ENCODE measurements around the gene NDST4.

Gene NDST4

DNA sequence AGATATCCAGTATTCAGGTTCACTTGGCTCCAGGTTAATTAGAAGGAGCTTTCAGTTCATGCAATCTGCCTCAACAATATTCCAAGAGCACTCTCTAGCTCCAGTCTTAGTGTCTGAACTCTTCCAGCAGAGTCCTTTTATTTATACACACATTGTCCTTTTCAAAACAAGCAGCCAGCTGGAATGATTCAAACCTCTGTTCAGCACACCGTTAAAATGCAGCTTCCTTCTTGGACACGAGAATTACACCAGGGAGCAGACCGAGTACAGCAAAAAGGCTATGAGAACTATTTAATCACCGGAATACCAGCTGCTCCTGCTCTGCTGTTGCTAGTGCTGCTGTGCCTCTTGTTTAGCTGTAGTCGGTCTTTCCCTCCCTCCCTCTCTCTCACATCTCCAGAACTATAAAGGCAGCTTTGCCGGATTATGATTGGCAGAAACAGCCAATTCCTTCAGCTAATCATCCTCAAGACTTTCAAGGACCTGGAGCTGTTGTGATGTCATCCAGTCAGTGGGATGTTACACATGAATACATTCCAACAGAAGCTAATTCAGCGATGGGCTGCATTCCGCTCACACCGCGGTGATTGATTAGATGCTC is at the start of gene NDST4:
TSS of gene NDST4 (minus strand) at position 115 of the 601 bp plus-strand sequence. CDS start 36,584 bp downstream, outside the sequence.
- Histone ChIP-seq H3K27me3 (ENCODE audit: control insufficient read depth in 1 of 2, insufficient read depth in 2 of 2, low read length in 2 of 2) (no peaks in the 10 kb centered on the region), H3K9ac (ENCODE audit: low read length) (no peak within 1 kb of the TSS), H3K4me1 (ENCODE audit: insufficient read depth, low read length) (no peaks in the 10 kb centered on the region), H3K4me3 (ENCODE audit: low read depth in 1 of 2, low read length in 2 of 2) (peak within 1 kb of the TSS in 1 of 2 donors; percentile 41), H3K9me3 (ENCODE audit: low read length) (no peaks in the 10 kb centered on the region), H3K36me3 (ENCODE audit: insufficient read depth, low read length) (no peaks in the 10 kb centered on the region), H3K27ac (ENCODE audit: low read depth, low read length) (no peak within 1 kb of the TSS)

GRCh38 chr4:115159141-115159540 is 45.7 kb upstream of the NDST4 start:
- no peaks in the 10 kb centered on the region for H3K27me3 ChIP-seq (ENCODE audit: control insufficient read depth in 1 of 2, insufficient read depth in 2 of 2, low read length in 2 of 2)
- H3K36me3 ChIP-seq (ENCODE audit: insufficient read depth, low read length) = no peaks in the 10 kb centered on the region
- H3K27ac ChIP-seq (ENCODE audit: low read depth, low read length) = no peak overlapping the region
- H3K9me3 ChIP-seq (ENCODE audit: low read length) = no peaks in the 10 kb centered on the region
- H3K9ac ChIP-seq (ENCODE audit: low read length) = no peak overlapping the region
- H3K4me1 ChIP-seq (ENCODE audit: insufficient read depth, low read length) = no peaks in the 10 kb centered on the region
- no peak overlapping the region for H3K4me3 ChIP-seq (ENCODE audit: low read depth in 1 of 2, low read length in 2 of 2)

- no peaks in the 10 kb centered on the region for H3K27me3 ChIP-seq (ENCODE audit: control insufficient read depth in 1 of 2, insufficient read depth in 2 of 2, low read length in 2 of 2)
These were observed 44.9 kb upstream of the NDST4 start for GRCh38 chr4:115158296-115158695.

GRCh38 chr4:115154826-115155225 is 41.4 kb upstream of the NDST4 start:
- Histone ChIP-seq H3K27ac (ENCODE audit: low read depth, low read length) (no peak overlapping the region), H3K9ac (ENCODE audit: low read length) (no peak overlapping the region), H3K4me3 (ENCODE audit: low read depth in 1 of 2, low read length in 2 of 2) (no peak overlapping the region), H3K9me3 (ENCODE audit: low read length) (no peaks in the 10 kb centered on the region), H3K27me3 (ENCODE audit: control insufficient read depth in 1 of 2, insufficient read depth in 2 of 2, low read length in 2 of 2) (no peaks in the 10 kb centered on the region), H3K36me3 (ENCODE audit: insufficient read depth, low read length) (no peaks in the 10 kb centered on the region), H3K4me1 (ENCODE audit: insufficient read depth, low read length) (no peaks in the 10 kb centered on the region)

More at GRCh38 chr4:115158296-115158695, 44.9 kb upstream of the NDST4 start:
- Histone ChIP-seq H3K4me3 (ENCODE audit: low read depth in 1 of 2, low read length in 2 of 2) (no peak overlapping the region), H3K9me3 (ENCODE audit: low read length) (no peaks in the 10 kb centered on the region), H3K9ac (ENCODE audit: low read length) (no peak overlapping the region), H3K27ac (ENCODE audit: low read depth, low read length) (no peak overlapping the region), H3K4me1 (ENCODE audit: insufficient read depth, low read length) (no peaks in the 10 kb centered on the region), H3K36me3 (ENCODE audit: insufficient read depth, low read length) (no peaks in the 10 kb centered on the region)

DNA sequence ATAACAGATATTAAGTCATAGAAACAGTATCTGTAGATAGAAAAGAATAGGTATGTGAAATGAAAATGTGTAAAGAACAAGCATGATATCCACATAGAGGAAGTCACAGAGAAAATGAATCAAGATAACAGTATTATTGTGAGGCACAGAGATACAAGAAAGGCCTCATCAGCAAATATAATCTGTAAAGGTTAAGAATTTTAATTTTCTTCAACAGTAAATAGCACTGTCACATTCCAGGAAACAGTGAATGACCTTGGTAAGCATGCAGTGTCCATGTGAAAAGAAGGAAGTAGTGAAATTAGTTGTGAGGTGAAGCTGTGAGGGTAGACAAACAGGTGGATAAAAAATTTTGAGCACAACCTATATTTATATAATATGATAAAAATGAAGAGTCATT is 39.5 kb upstream of the NDST4 start:
- H3K27me3 ChIP-seq (ENCODE audit: control insufficient read depth in 1 of 2, insufficient read depth in 2 of 2, low read length in 2 of 2) = no peaks in the 10 kb centered on the region
- H3K9ac ChIP-seq (ENCODE audit: low read length) = no peak overlapping the region
- H3K27ac ChIP-seq (ENCODE audit: low read depth, low read length) = no peak overlapping the region
- H3K36me3 ChIP-seq (ENCODE audit: insufficient read depth, low read length) = no peaks in the 10 kb centered on the region
- no peak overlapping the region for H3K4me3 ChIP-seq (ENCODE audit: low read depth in 1 of 2, low read length in 2 of 2)
- H3K9me3 ChIP-seq (ENCODE audit: low read length) = no peaks in the 10 kb centered on the region
- no peaks in the 10 kb centered on the region for H3K4me1 ChIP-seq (ENCODE audit: insufficient read depth, low read length)

DNA sequence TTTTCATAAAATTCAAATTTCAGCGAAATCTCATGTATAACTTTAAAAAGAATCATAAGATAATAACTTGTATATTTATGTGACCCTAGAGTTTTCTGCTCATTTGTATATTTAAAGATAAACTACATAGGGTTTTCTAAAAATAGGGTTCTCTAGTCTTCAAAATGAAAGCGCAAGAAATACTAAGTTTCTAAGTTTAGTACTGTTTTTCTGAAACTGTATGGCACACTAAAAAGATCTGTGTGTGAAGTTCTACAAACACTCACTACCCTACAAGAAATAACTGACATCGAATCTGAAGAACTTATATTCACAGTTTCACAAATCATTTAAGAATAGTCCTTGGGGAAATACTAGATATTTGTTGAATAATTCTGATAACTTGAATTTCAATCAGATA is 38.7 kb upstream of the NDST4 start:
- H3K27me3 ChIP-seq (ENCODE audit: control insufficient read depth in 1 of 2, insufficient read depth in 2 of 2, low read length in 2 of 2) = no peaks in the 10 kb centered on the region
- H3K4me3 ChIP-seq (ENCODE audit: low read depth in 1 of 2, low read length in 2 of 2) = no peak overlapping the region
- no peak overlapping the region for H3K27ac ChIP-seq (ENCODE audit: low read depth, low read length)
- H3K4me1 ChIP-seq (ENCODE audit: insufficient read depth, low read length) = no peaks in the 10 kb centered on the region
- H3K36me3 ChIP-seq (ENCODE audit: insufficient read depth, low read length) = no peaks in the 10 kb centered on the region
- no peak overlapping the region for H3K9ac ChIP-seq (ENCODE audit: low read length)
- no peaks in the 10 kb centered on the region for H3K9me3 ChIP-seq (ENCODE audit: low read length)

DNA sequence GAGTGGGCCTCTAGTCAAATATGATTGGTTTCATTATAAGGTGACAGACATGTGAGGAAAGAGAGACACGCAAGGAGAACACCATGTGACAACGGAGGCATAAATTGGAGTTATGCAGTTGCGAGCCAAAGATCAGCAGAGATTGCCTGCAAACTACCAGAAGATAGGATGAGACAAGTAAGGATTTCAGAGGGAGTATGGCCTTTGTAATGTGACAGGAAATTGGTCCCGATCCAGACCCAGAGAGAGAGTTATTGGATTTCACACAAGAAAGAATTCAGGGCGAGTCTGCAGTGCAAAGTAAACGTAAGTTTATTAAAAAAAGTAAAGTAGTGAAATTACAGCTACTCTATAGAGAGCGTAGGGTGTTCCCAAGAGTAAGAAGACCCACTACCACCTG is 35.7 kb upstream of the NDST4 start:
- H3K36me3 ChIP-seq (ENCODE audit: insufficient read depth, low read length) = no peaks in the 10 kb centered on the region
- H3K27ac ChIP-seq (ENCODE audit: low read depth, low read length) = no peak overlapping the region
- no peak overlapping the region for H3K9ac ChIP-seq (ENCODE audit: low read length)
- H3K4me1 ChIP-seq (ENCODE audit: insufficient read depth, low read length) = no peaks in the 10 kb centered on the region
- H3K27me3 ChIP-seq (ENCODE audit: control insufficient read depth in 1 of 2, insufficient read depth in 2 of 2, low read length in 2 of 2) = no peaks in the 10 kb centered on the region
- H3K4me3 ChIP-seq (ENCODE audit: low read depth in 1 of 2, low read length in 2 of 2) = no peak overlapping the region
- H3K9me3 ChIP-seq (ENCODE audit: low read length) = no peaks in the 10 kb centered on the region

DNA sequence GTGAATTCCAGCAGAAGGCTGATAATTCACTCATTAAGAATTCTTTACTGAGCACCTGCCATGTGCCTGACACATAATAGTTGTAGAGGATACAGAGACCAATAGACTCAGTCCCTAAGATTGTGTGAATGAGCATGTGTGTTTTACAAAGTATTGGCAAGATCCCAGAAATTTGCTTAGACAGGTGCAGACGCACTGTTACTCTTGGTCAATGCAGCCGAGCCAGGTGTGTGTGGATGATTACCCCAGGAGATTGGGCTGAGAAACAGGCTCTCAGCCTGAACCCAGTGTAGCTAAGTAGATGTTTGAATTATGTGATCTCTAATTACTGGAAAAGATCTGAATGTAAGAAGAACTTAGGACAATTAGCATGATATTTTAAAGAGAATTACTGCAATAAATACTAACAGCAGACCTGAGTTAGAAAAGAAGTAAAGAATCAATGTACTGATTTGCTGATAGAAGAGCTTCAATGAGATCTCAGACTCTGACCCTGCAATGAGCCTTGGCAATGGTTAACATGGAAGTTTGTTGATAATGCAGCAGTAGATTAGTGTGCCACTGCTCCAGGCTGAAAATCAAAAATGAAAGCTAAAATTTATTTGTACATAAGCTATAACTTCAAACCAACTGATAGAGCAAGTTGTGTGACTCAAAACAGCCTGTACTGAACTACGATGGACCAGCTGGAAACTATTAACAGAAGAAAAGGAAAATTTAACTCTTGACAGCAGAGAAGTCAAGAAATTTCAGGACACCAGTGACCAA is 32.2 kb upstream of the NDST4 start:
- Histone ChIP-seq H3K4me1 (ENCODE audit: insufficient read depth, low read length) (no peaks in the 10 kb centered on the region), H3K4me3 (ENCODE audit: low read depth in 1 of 2, low read length in 2 of 2) (no peak overlapping the region), H3K27me3 (ENCODE audit: control insufficient read depth in 1 of 2, insufficient read depth in 2 of 2, low read length in 2 of 2) (no peaks in the 10 kb centered on the region), H3K9ac (ENCODE audit: low read length) (no peak overlapping the region), H3K36me3 (ENCODE audit: insufficient read depth, low read length) (no peaks in the 10 kb centered on the region), H3K9me3 (ENCODE audit: low read length) (no peaks in the 10 kb centered on the region), H3K27ac (ENCODE audit: low read depth, low read length) (no peak overlapping the region)

DNA sequence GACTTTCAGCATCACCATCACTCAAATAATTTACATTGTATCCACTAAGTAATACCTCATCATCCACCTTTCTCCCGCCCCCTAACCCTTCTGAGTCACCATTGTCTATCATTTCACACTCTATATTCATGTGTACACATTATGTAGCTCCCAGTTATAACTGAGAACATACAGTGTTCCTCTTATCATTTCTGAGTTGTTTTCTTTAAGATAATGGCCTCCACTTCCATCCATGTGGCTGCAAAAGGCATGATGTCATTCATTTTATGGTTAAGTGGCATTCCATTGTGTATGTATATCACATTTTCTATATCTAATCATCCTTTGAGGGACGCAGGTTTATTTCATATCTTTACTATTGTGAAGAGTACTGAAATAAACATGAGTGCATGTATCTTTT is 14.6 kb upstream of the NDST4 start:
- Histone ChIP-seq H3K36me3 (ENCODE audit: insufficient read depth, low read length) (no peaks in the 10 kb centered on the region), H3K4me3 (ENCODE audit: low read depth in 1 of 2, low read length in 2 of 2) (no peak overlapping the region), H3K27me3 (ENCODE audit: control insufficient read depth in 1 of 2, insufficient read depth in 2 of 2, low read length in 2 of 2) (no peaks in the 10 kb centered on the region), H3K4me1 (ENCODE audit: insufficient read depth, low read length) (no peaks in the 10 kb centered on the region), H3K9ac (ENCODE audit: low read length) (no peak overlapping the region), H3K27ac (ENCODE audit: low read depth, low read length) (no peak overlapping the region), H3K9me3 (ENCODE audit: low read length) (no peaks in the 10 kb centered on the region)

DNA sequence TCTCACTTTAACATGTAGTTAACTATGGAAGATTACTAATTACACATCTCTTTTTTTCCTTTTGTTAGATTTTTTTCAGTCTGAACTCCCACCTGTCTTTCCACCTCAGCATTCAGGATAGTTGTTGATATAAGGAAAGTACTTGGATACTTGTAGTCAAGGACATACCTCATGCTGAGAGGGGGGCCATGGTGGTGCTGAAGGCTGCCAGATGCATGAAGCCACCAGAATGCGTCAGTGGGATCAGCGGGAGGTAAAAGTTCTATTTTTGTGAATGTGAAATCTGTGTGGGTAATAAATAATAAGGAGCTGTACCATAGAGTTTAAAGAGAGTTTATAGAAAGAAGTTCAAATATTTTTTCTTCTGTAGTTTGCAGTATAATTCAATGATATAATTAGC is 13.1 kb upstream of the NDST4 start:
- Histone ChIP-seq H3K27ac (ENCODE audit: low read depth, low read length) (no peak overlapping the region), H3K4me1 (ENCODE audit: insufficient read depth, low read length) (no peaks in the 10 kb centered on the region), H3K36me3 (ENCODE audit: insufficient read depth, low read length) (no peaks in the 10 kb centered on the region), H3K4me3 (ENCODE audit: low read depth in 1 of 2, low read length in 2 of 2) (no peak overlapping the region), H3K9ac (ENCODE audit: low read length) (no peak overlapping the region), H3K27me3 (ENCODE audit: control insufficient read depth in 1 of 2, insufficient read depth in 2 of 2, low read length in 2 of 2) (no peaks in the 10 kb centered on the region), H3K9me3 (ENCODE audit: low read length) (no peaks in the 10 kb centered on the region)

DNA sequence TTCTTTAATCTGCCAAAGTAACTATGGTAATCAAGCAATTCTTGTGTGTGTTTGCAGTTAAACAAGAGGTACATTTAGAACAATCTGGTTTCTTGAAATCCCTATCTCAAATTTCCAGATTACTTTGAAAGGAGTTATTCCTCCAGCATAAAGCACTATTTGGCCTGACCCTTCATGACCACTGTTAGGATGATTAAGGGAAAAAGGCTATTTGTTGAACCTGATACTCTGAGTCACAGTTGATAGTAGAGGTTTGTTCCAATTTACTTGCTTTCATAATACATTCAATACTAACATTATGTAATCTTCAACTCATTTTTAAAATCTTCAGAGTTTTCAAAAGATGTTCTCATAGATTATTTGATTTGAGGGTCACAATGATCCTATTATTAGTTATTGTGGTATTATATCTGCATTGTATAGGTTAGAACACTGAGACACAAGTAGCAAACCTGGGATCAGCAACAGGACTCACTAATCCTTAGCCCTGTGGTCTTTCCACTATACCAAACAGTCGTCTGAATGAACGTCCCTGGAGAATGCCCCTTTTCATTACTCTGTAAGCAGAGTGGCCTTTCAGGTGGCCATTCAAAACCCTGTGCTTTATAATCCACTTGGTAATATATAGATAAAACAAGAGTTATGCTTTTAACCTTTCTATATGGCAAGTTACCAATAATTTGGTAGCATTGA is 8.1 kb upstream of the NDST4 start:
- no peak overlapping the region for H3K9ac ChIP-seq (ENCODE audit: low read length)
- H3K4me1 ChIP-seq (ENCODE audit: insufficient read depth, low read length) = no peaks in the 10 kb centered on the region
- H3K4me3 ChIP-seq (ENCODE audit: low read depth in 1 of 2, low read length in 2 of 2) = no peak overlapping the region
- H3K27ac ChIP-seq (ENCODE audit: low read depth, low read length) = no peak overlapping the region
- H3K27me3 ChIP-seq (ENCODE audit: control insufficient read depth in 1 of 2, insufficient read depth in 2 of 2, low read length in 2 of 2) = no peaks in the 10 kb centered on the region
- H3K36me3 ChIP-seq (ENCODE audit: insufficient read depth, low read length) = no peaks in the 10 kb centered on the region
- no peaks in the 10 kb centered on the region for H3K9me3 ChIP-seq (ENCODE audit: low read length)
